Measurements from ENCODE around the gene DGKI.

The DGKI gene

GRCh38 chr7:137685433-137686164 lies 161.2 kb downstream of the DGKI start:
- no peak for DNase-seq

GRCh38 chr7:137684776-137685175 lies 162.0 kb downstream of the DGKI start:
- no peak for DNase-seq

- DNase-seq: no peak
Observed at GRCh38 chr7:137684316-137684715, 162.5 kb downstream of the DGKI start.

DNA sequence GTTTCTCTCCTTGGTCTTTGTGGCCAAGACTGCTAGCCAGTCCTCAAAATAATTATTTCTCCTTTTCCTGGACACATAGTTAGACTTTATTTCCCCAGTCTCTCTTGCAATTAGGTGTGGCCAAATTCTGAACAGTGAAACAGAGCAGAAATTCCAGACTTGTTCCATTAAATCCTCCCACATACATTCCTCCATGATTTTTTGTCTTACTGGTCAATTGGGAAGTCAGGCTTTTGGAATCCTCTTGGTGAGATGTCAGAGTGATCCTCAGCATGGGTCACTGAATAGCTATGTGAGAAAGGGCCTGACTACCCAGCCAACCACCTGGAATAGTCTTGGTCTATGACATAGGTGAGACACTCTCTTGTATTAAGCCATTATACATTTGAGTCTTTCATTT lies 164.2 kb downstream of the DGKI start:
- no peak for DNase-seq

DNA sequence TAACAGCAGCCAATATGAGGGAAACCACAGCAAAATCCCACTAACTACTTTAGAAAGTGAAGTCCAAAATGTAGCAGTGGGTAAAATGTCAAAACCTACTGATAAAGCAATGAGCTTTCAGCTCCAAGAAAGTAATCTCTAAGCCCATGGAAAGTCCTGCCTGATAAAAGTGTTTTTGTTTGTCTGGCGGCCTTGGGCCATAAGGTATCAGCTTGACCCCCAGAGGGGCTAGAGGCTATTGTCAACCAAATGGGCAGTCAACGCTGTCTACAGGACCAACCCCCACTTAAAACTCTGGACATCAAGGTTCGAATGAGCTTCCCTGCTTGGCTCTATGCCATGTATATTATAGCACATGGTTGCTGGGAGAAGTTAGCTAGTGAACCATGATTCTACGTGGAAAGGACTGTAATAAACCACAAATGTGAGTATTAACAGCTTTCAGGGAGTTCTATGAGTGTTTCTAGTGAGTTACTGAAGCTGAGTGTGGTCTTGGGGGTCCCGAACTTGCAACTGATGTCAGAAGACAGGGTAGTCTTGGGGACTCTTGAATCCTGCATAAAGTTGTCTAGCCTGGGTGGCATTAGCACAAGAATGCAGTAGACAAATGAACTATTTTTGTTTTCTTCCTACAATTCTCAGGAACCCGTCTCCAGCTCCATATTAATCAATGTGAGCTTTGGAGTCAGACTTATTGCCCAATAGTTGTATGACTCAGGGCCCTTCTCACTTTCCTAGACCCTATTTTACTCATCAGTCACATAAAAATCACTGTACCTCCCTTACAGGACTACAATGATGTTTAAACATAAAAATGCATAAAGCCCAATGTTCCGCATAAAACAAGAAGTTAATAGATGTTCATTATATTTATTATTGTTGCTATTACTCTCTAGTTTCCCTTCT lies 164.9 kb downstream of the DGKI start:
- no peak for DNase-seq

- DNase-seq: no peak
Observed at GRCh38 chr7:137674551-137675409, 172.0 kb downstream of the DGKI start.

DNA sequence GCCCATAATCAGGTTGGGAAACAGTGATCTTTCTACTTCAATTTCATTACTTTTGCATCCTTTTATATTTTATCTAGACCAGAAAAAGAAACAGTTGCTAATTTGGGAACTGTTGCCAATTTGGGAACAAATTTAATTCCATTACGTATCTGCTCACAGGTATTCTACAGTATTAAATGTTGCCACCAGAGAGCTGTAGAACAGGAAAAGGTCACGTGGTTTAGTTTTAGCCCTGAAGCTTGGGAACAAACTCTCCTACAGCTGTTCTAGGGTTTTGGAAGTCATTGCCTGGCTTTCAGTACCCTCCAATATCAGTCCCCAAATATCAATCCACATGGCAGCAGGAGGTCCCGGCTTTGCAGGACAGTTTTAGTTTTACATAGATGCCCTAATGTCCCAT lies 172.7 kb downstream of the DGKI start:
- no peak for DNase-seq

DNA sequence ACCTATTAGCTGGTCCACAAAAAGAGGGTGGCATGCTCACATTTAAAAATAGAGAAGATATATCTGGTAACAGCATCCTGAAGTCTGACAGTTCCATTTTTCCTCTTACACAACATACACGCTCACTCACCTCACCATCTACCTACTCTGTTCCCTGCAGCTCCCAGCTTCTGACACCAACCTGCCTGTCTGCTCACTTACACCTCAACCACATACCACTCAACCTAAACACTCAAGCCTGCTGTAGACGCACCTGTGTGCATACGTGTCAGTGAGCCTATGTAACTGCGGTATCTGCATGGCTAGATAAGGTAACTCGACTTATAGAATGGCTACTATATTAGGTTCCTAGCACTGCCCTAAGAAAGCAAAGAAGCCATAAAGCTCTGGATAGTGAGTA lies 174.9 kb downstream of the DGKI start:
- no peak for DNase-seq

DNA sequence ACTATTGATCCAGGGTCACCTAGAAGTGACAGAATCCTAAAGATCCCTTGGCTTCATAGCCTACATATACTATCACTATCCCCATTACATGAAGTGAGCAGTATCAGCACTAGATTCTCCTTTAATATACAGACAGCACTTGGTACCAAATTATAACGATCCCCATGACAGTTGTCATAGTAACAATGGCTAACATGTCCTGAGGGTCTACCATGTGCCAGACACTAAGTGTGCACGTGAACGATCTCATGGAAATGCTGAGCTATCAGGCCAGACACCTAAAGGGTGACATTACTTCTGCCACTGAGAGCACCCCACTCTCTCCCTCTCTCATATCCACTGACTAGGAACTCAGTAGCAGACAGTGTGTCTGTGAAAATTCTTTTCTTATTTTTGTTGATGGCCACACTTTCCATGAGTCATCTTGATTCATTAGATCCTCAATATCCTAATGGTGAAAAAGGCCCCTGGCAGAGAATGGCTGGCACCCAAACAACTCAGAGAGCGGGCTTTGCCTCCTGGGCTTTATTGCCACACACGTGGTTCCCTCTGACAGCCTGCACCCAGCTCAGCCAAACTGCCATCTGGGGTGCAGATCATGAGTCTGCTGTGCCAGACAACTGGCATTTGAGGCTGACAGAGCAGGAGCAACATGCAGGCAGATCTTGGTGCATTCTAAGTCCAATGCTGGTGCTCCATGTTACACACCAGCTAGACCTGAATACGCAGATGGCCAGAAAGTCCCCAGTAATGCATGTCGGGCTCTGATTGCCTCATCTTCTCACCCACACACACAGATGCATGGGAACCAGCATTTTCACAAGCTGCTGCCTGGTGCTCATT lies 176.3 kb downstream of the DGKI start:
- DNase-seq: no peak

DNA sequence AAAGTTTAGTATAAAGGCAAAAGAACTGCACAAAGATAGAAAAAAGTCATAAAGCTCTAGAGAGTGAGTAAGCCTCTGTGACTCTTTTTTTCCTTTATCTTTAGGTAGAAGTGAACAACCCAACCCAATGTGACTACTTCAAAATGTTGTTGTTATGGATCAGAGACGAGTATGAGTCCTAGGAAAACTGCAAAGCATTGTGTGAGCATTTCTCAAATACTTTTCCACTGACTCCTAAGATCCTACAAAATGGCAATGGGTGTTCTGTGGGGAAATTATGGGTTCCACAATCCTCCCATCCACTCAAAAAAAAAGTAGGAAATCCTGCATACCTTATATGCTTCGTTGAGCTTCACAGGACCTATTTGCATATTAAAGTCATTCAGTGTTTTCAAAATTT lies 177.1 kb downstream of the DGKI start:
- no peak for DNase-seq

- no peak for DNase-seq
Observed at GRCh38 chr7:137668404-137668803, 178.4 kb downstream of the DGKI start.

DNA sequence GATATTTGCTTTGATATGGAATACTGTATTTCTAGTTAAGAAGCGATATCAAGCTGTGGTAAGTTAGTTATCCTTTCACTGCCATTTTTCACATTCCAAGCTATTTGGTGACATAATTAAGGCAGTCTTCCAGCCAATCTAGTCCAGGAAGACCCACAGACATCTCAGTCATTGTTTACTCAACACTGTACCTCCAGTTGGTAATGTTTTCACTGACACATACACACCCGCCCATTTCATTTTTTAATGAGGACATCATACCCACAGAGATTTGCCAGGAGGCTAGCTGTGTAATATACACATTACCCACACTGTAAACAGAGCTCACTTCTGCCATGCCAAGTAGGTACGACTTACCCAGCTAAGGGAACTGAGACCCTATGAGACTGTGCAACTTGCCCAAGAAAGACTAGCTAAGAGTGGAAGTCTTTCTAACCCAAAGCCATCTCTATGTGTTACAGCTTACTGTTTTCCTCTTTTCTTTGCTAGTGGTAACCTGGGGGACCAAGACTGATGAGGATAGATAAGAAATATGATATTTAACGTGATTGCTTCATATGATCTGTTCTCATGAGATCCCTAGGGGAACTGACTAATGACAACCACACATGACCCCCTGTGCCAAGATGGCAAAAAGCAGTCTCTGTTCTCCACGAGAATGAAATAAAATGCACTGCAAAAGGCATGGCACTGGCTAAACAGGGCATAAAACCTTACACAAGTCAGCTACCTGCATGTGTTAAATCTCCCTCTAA lies 179.0 kb downstream of the DGKI start:
- no peak for DNase-seq

GRCh38 chr7:137664846-137665245 lies 181.9 kb downstream of the DGKI start:
- no peak for DNase-seq

DNA sequence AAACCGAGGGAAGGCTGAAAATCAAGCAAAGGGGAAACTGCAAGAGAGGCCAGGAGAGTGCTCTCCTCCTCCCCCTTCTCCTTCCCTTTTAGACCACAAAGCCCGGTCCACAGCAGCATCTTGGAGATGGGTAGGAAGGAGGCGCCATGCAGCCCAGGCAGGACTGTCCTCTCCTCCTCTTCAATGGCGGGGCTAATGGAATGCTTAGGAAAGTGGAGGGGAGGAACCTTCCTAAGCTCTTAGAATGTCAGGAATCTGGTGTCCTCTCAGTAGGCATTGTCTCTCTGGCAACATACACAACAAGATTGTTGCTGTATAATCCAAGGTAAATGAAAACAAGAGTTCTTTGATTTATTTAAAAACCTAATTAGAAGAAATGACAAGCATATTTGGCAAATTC lies 185.1 kb downstream of the DGKI start:
- DNase-seq: no peak

- DNase-seq: no peak
Observed at GRCh38 chr7:137658190-137658900, 188.4 kb downstream of the DGKI start.

DNA sequence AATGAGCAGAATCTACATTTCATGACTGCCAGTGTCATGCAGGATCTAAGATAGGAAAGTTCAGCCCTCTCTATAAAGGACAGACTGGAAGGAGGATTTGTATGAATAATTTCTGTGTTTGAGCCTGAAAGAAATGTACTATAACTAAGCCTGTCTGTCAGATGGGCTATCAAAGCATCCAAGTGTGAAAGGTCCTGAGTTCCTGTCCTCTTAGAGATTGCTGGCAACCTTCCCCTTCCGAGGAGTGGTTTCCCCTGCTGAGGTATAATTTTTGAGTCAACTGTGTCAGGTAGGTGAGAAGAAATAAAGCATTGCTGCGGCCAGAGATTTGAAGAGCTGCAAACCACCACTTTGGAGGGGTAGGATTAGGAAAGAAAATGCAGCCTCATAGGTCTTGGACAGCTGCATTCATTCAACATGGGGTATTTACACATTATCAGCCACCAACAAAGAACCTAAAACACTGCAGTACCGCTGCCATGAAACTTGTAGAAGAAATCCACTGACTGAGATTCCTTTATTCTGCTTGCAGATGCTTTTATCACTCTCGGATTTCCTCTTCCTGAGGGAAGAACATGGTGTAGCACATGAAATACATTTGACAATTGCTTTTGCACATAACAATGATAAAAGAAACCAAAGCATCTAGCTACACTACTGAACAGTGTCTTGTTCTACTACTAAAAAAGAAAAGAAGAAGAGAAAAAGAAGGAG lies 189.1 kb downstream of the DGKI start:
- no peak for DNase-seq

- no peak for DNase-seq
Observed at GRCh38 chr7:137656850-137657232, 189.9 kb downstream of the DGKI start.

- DNase-seq: peak; percentile 14
Observed at GRCh38 chr7:137656227-137656849, 190.4 kb downstream of the DGKI start.

- no peak for DNase-seq
Observed at GRCh38 chr7:137655804-137656203, 191.0 kb downstream of the DGKI start.

- DNase-seq: no peak
Observed at GRCh38 chr7:137652721-137653120, 194.1 kb downstream of the DGKI start.

Measured in central memory CD4-positive, alpha-beta T cell (primary cell).